ENCODE measurements around the gene NELL2. TPM values are rescaled to one million over a fixed set of nuclear protein-coding genes. Genes with fewer than 3 reads are reported as not detected.

Gene NELL2
- polyA plus RNA-seq, 1 donor: 99.9 TPM

- 96% methylated on average over 2 of the region's 3 CpGs for WGBS (ENCODE audit: insufficient coverage, low lambda C conversion rate)
- Histone ChIP-seq H3K27me3 (ENCODE audit: control insufficient read depth, insufficient read depth, low read length) (no peaks in the 10 kb centered on the region), H3K27ac (ENCODE audit: low read length) (no peak overlapping the region), H3K4me1 (ENCODE audit: control insufficient read depth, insufficient read depth, low read length) (no peaks in the 10 kb centered on the region), H3K4me3 (ENCODE audit: low read length) (no peak overlapping the region), H3K36me3 (ENCODE audit: control insufficient read depth, insufficient read depth, low read length) (no peaks in the 10 kb centered on the region), H3K9me3 (ENCODE audit: control insufficient read depth, low read depth, low read length) (no peaks in the 10 kb centered on the region)
- DNase-seq: no peak
Observed at GRCh38 chr12:44582521-44582920, 293.6 kb downstream of the NELL2 start.

GRCh38 chr12:44581642-44582242 lies 294.4 kb downstream of the NELL2 start:
- Histone ChIP-seq H3K27ac (ENCODE audit: low read length) (no peak overlapping the region), H3K9me3 (ENCODE audit: control insufficient read depth, low read depth, low read length) (no peaks in the 10 kb centered on the region), H3K4me3 (ENCODE audit: low read length) (no peak overlapping the region), H3K36me3 (ENCODE audit: control insufficient read depth, insufficient read depth, low read length) (no peaks in the 10 kb centered on the region), H3K4me1 (ENCODE audit: control insufficient read depth, insufficient read depth, low read length) (no peaks in the 10 kb centered on the region), H3K27me3 (ENCODE audit: control insufficient read depth, insufficient read depth, low read length) (no peaks in the 10 kb centered on the region)
- 17% methylated on average over 1 of the region's 1 CpG for WGBS (ENCODE audit: insufficient coverage, low lambda C conversion rate)
- no peak for DNase-seq

- H3K27ac ChIP-seq (ENCODE audit: low read length): no peak overlapping the region
- no peaks in the 10 kb centered on the region for H3K4me1 ChIP-seq (ENCODE audit: control insufficient read depth, insufficient read depth, low read length)
- no peak overlapping the region for H3K4me3 ChIP-seq (ENCODE audit: low read length)
- H3K27me3 ChIP-seq (ENCODE audit: control insufficient read depth, insufficient read depth, low read length): no peaks in the 10 kb centered on the region
- no peaks in the 10 kb centered on the region for H3K9me3 ChIP-seq (ENCODE audit: control insufficient read depth, low read depth, low read length)
- H3K36me3 ChIP-seq (ENCODE audit: control insufficient read depth, insufficient read depth, low read length): no peaks in the 10 kb centered on the region
- no peak for DNase-seq
Observed at GRCh38 chr12:44574586-44574985, 301.5 kb downstream of the NELL2 start.

- Histone ChIP-seq H3K9me3 (ENCODE audit: control insufficient read depth, low read depth, low read length) (no peaks in the 10 kb centered on the region), H3K27me3 (ENCODE audit: control insufficient read depth, insufficient read depth, low read length) (no peaks in the 10 kb centered on the region), H3K4me1 (ENCODE audit: control insufficient read depth, insufficient read depth, low read length) (no peaks in the 10 kb centered on the region), H3K36me3 (ENCODE audit: control insufficient read depth, insufficient read depth, low read length) (no peaks in the 10 kb centered on the region), H3K4me3 (ENCODE audit: low read length) (no peak overlapping the region), H3K27ac (ENCODE audit: low read length) (no peak overlapping the region)
- WGBS (ENCODE audit: insufficient coverage, low lambda C conversion rate): 100% methylated on average over 1 of the region's 3 CpGs
- DNase-seq: no peak
Observed at GRCh38 chr12:44573723-44574122, 302.4 kb downstream of the NELL2 start.

GRCh38 chr12:44571006-44571550 lies 305.0 kb downstream of the NELL2 start:
- WGBS (ENCODE audit: insufficient coverage, low lambda C conversion rate): no CpG with 5 or more reads among the region's 2 CpGs
- Histone ChIP-seq H3K36me3 (ENCODE audit: control insufficient read depth, insufficient read depth, low read length) (no peaks in the 10 kb centered on the region), H3K4me3 (ENCODE audit: low read length) (no peak overlapping the region), H3K4me1 (ENCODE audit: control insufficient read depth, insufficient read depth, low read length) (no peaks in the 10 kb centered on the region), H3K9me3 (ENCODE audit: control insufficient read depth, low read depth, low read length) (no peaks in the 10 kb centered on the region), H3K27ac (ENCODE audit: low read length) (no peak overlapping the region), H3K27me3 (ENCODE audit: control insufficient read depth, insufficient read depth, low read length) (no peaks in the 10 kb centered on the region)
- DNase-seq: no peak

GRCh38 chr12:44570036-44570583 lies 306.0 kb downstream of the NELL2 start:
- Histone ChIP-seq H3K9me3 (ENCODE audit: control insufficient read depth, low read depth, low read length) (no peaks in the 10 kb centered on the region), H3K36me3 (ENCODE audit: control insufficient read depth, insufficient read depth, low read length) (no peaks in the 10 kb centered on the region), H3K4me1 (ENCODE audit: control insufficient read depth, insufficient read depth, low read length) (no peaks in the 10 kb centered on the region), H3K27me3 (ENCODE audit: control insufficient read depth, insufficient read depth, low read length) (no peaks in the 10 kb centered on the region), H3K4me3 (ENCODE audit: low read length) (no peak overlapping the region), H3K27ac (ENCODE audit: low read length) (no peak overlapping the region)
- no CpG with 5 or more reads among the region's 6 CpGs for WGBS (ENCODE audit: insufficient coverage, low lambda C conversion rate)
- DNase-seq: no peak

GRCh38 chr12:44565163-44565562 lies 311.0 kb downstream of the NELL2 start:
- DNase-seq: no peak
- Histone ChIP-seq H3K9me3 (ENCODE audit: control insufficient read depth, low read depth, low read length) (no peaks in the 10 kb centered on the region), H3K4me3 (ENCODE audit: low read length) (no peak overlapping the region), H3K27me3 (ENCODE audit: control insufficient read depth, insufficient read depth, low read length) (no peaks in the 10 kb centered on the region), H3K36me3 (ENCODE audit: control insufficient read depth, insufficient read depth, low read length) (no peaks in the 10 kb centered on the region), H3K27ac (ENCODE audit: low read length) (no peak overlapping the region), H3K4me1 (ENCODE audit: control insufficient read depth, insufficient read depth, low read length) (no peaks in the 10 kb centered on the region)
- 96% methylated on average over 3 of the region's 5 CpGs for WGBS (ENCODE audit: insufficient coverage, low lambda C conversion rate)

- H3K27me3 ChIP-seq (ENCODE audit: control insufficient read depth, insufficient read depth, low read length): no peaks in the 10 kb centered on the region
- no peak overlapping the region for H3K27ac ChIP-seq (ENCODE audit: low read length)
- WGBS (ENCODE audit: insufficient coverage, low lambda C conversion rate): 80% methylated on average over 1 of the region's 4 CpGs
- no peak overlapping the region for H3K4me3 ChIP-seq (ENCODE audit: low read length)
- no peaks in the 10 kb centered on the region for H3K9me3 ChIP-seq (ENCODE audit: control insufficient read depth, low read depth, low read length)
- no peaks in the 10 kb centered on the region for H3K36me3 ChIP-seq (ENCODE audit: control insufficient read depth, insufficient read depth, low read length)
- H3K4me1 ChIP-seq (ENCODE audit: control insufficient read depth, insufficient read depth, low read length): no peaks in the 10 kb centered on the region
- DNase-seq: no peak
Observed at GRCh38 chr12:44563486-44563885, 312.6 kb downstream of the NELL2 start.

GRCh38 chr12:44558340-44559100 lies 317.6 kb downstream of the NELL2 start:
- Histone ChIP-seq H3K4me1 (ENCODE audit: control insufficient read depth, insufficient read depth, low read length) (no peaks in the 10 kb centered on the region), H3K9me3 (ENCODE audit: control insufficient read depth, low read depth, low read length) (peaks cover 3% of the 10 kb centered on the region), H3K4me3 (ENCODE audit: low read length) (no peak overlapping the region), H3K36me3 (ENCODE audit: control insufficient read depth, insufficient read depth, low read length) (no peaks in the 10 kb centered on the region), H3K27ac (ENCODE audit: low read length) (no peak overlapping the region), H3K27me3 (ENCODE audit: control insufficient read depth, insufficient read depth, low read length) (no peaks in the 10 kb centered on the region)
- no peak for DNase-seq
- WGBS (ENCODE audit: insufficient coverage, low lambda C conversion rate): no CpG with 5 or more reads among the region's 14 CpGs

GRCh38 chr12:44555454-44555853 lies 320.7 kb downstream of the NELL2 start:
- Histone ChIP-seq H3K27ac (ENCODE audit: low read length) (no peak overlapping the region), H3K4me3 (ENCODE audit: low read length) (no peak overlapping the region), H3K4me1 (ENCODE audit: control insufficient read depth, insufficient read depth, low read length) (no peaks in the 10 kb centered on the region), H3K36me3 (ENCODE audit: control insufficient read depth, insufficient read depth, low read length) (no peaks in the 10 kb centered on the region), H3K27me3 (ENCODE audit: control insufficient read depth, insufficient read depth, low read length) (no peaks in the 10 kb centered on the region), H3K9me3 (ENCODE audit: control insufficient read depth, low read depth, low read length) (peaks cover 3% of the 10 kb centered on the region)
- no peak for DNase-seq
